Right lobe of liver (tissue), 4 donors: ENCODE results near the gene RELT.

ENCODE experiments used
- POLR2A ChIP-seq: fragments of 450-650 bp; IDR thresholded peaks from one replicate; pipeline ENCODE4 v1.6.1; 2017; ENCODE audit warnings: antibody characterized with exemption, mild to moderate bottlenecking
- TF ChIP-seq, protein P1 (sequence below), 4 donors: fragments of 200-600 bp in 3 of 4; fragments of 450-650 bp in 1 of 4; IDR thresholded peaks; one replicate each; pipeline versions ENCODE4 v1.5.1 to v1.8.0; 2016 to 2022; ENCODE audit warnings: antibody characterized with exemption in 4 of 4, mild to moderate bottlenecking in 2 of 4
- donor health status: DM: no; HTN: no; CAD: no.
- donor health status: DM: no; HTN: no; CAD: no.
- donor health status: DM: no; HTN: yes; CAD: no.

DNA sequence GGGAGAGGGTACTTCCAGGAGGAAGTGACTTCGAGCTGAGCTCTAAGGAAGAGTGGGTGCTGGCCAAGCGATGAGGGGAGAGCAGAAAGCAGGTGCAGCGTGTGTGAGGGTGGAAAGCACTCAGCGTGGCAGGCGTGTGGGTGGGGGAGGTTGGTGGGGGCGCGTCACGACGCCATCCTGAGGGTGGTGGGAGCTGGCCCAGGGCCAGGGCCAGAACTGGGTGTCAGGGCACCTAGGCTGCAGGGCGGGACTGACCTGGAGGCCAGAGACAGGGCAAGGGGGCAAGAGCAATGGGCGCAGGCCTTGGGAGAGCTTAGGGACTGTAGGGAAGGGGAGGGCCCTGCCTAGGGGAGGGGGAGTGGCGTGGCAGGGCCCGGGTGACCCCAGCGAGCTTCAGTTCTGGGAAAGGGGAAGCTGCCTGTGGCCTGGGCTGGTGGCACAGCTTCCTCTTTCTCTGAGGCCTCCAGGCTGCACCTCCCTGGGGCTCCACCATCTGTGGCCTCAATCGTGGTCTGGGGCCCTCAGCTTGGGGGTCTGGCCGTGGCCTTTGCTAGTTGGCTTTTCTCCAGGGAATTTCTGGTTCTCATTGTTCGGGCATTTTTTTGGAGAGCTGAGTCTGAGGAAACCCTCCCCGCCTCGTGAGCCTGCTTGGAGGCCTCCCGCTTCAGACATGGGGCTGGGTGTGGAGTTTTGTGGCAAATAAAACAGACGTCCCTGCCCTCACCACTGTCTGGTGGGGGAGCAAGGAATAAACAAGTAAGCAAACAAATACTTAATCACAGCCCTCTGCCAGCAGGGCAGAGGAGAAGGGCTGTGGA is 8.9 kb downstream of the RELT start:
- TF ChIP-seq, protein P1, sequence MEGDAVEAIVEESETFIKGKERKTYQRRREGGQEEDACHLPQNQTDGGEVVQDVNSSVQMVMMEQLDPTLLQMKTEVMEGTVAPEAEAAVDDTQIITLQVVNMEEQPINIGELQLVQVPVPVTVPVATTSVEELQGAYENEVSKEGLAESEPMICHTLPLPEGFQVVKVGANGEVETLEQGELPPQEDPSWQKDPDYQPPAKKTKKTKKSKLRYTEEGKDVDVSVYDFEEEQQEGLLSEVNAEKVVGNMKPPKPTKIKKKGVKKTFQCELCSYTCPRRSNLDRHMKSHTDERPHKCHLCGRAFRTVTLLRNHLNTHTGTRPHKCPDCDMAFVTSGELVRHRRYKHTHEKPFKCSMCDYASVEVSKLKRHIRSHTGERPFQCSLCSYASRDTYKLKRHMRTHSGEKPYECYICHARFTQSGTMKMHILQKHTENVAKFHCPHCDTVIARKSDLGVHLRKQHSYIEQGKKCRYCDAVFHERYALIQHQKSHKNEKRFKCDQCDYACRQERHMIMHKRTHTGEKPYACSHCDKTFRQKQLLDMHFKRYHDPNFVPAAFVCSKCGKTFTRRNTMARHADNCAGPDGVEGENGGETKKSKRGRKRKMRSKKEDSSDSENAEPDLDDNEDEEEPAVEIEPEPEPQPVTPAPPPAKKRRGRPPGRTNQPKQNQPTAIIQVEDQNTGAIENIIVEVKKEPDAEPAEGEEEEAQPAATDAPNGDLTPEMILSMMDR (IDR thresholded peaks at IDR 0.05): no peak
- TF ChIP-seq POLR2A: no peak
